B cell (primary cell): ENCODE measurements around the gene CCDC63. TPM values are rescaled to one million over a fixed set of nuclear protein-coding genes. Genes with fewer than 3 reads are reported as not detected.

Experiments used
- ATAC-seq: fragments of 200-7000 bp; cut with Tn5 transposase; one replicate; pipeline ENCODE4 v1.10.0; 2021; ENCODE audit warnings: low read depth, mild to moderate bottlenecking, moderate number of reproducible peaks, moderate library complexity
- CTCF ChIA-PET: fragments of 350-600 bp; sonication (Branson Sonifier 250); formaldehyde crosslinking; loops from one replicate; lab custom pipeline; 2021; ENCODE audit warnings: antibody characterized with exemption, inconsistent platforms; lab: Charles Lee
- POLR2A ChIA-PET: fragments of 350-600 bp; sonication (Branson Sonifier 250); formaldehyde crosslinking; loops from one replicate; lab custom pipeline; 2021; ENCODE audit warnings: antibody characterized with exemption; lab: Charles Lee
- DNase-seq: peaks from one replicate; pipeline ENCODE4 v3.0.0; 2013
- H2AFZ ChIP-seq: 2 replicates; pipeline ENCODE4 v1.6.1; 2012; ENCODE audit warnings: mild to moderate bottlenecking, low read depth, low read length; ENCODE audit not compliant: insufficient read depth, poor library complexity, severe bottlenecking
- H3K27ac ChIP-seq, 2 donors: 1 replicate in 1 of 2; 2 replicates in 1 of 2; pipeline ENCODE4 v1.5.1; 2012 to 2013; ENCODE audit warnings: low read length in 2 of 2, mild to moderate bottlenecking in 2 of 2, moderate library complexity in 1 of 2
- H3K27me3 ChIP-seq, 4 experiments: fragments of 200-600 bp in 1 of 4; sonication (generic) in 1 of 4; replicated peaks in 1 of 4; 1 replicate in 2 of 4; 2 replicates in 2 of 4; pipeline versions ENCODE4 v1.6.1 to v1.7.0; 2013 to 2016; ENCODE audit warnings: low read length in 3 of 4, mild to moderate bottlenecking in 2 of 4, mixed read lengths in 1 of 4, moderate library complexity in 1 of 4; ENCODE audit not compliant: insufficient read depth in 4 of 4, control insufficient read depth in 3 of 4; ENCODE audit errors: control extremely low read depth in 1 of 4
- H3K36me3 ChIP-seq, 2 experiments: replicated peaks in 1 of 2; 1 replicate in 1 of 2; 2 replicates in 1 of 2; pipeline versions ENCODE4 v1.6.1 to v1.7.1; 2013; ENCODE audit warnings: low read length in 1 of 2; ENCODE audit not compliant: insufficient read depth in 2 of 2, control insufficient read depth in 1 of 2; ENCODE audit errors: control extremely low read depth in 1 of 2, extremely low read depth in 1 of 2
- H3K4me1 ChIP-seq, 2 donors: fragments of 200-600 bp in 1 of 2; sonication (generic) in 1 of 2; 1 replicate in 1 of 2; 2 replicates in 1 of 2; pipeline versions ENCODE4 v1.5.1 to v1.6.1; 2013 to 2017; ENCODE audit warnings: low read length in 2 of 2; ENCODE audit not compliant: control insufficient read depth in 2 of 2, insufficient read depth in 2 of 2
- H3K4me2 ChIP-seq: replicated peaks from 2 replicates; pipeline ENCODE3; 2012; ENCODE audit warnings: mild to moderate bottlenecking, low read depth, low read length; ENCODE audit not compliant: poor library complexity, severe bottlenecking
- H3K4me3 ChIP-seq, 5 experiments: fragments of 200-600 bp in 1 of 5; sonication (generic) in 1 of 5; 1 replicate in 3 of 5; 2 replicates in 2 of 5; pipeline versions ENCODE4 v1.5.1 to v1.7.0; 2011 to 2016; ENCODE audit warnings: low read length in 4 of 5, mild to moderate bottlenecking in 4 of 5, low read depth in 2 of 5, control low read depth in 1 of 5, moderate library complexity in 1 of 5; ENCODE audit not compliant: insufficient read depth in 1 of 5; ENCODE audit errors: control extremely low read depth in 1 of 5, extremely low read depth in 1 of 5
- H3K79me2 ChIP-seq: fragments of 200-600 bp; sonication (generic); one replicate; pipeline ENCODE4 v1.6.0; 2016; ENCODE audit warnings: low read length; ENCODE audit not compliant: control insufficient read depth, insufficient read depth
- H3K9ac ChIP-seq: fragments of 200-600 bp; sonication (generic); 2 replicates; pipeline ENCODE4 v1.6.1; 2017; ENCODE audit warnings: mild to moderate bottlenecking, low read length, moderate library complexity
- H3K9me3 ChIP-seq, 3 donors: one replicate each; pipeline versions ENCODE4 v1.6.1 to v1.7.1; 2013; ENCODE audit warnings: low read length in 2 of 3; ENCODE audit not compliant: control insufficient read depth in 2 of 3, insufficient read depth in 1 of 3; ENCODE audit errors: control extremely low read depth in 1 of 3
- H4K20me1 ChIP-seq: 2 replicates; pipeline ENCODE4 v1.6.0; 2012; ENCODE audit warnings: mild to moderate bottlenecking, low read length; ENCODE audit not compliant: insufficient read depth, control insufficient read depth, poor library complexity, severe bottlenecking
- H3K27ac Mint-ChIP-seq: one replicate; pipeline ENCODE4 v1.8.0; 2021; ENCODE audit warnings: mixed read lengths
- H3K27me3 Mint-ChIP-seq: one replicate; pipeline ENCODE4 v1.8.0; 2021; ENCODE audit warnings: mixed read lengths
- H3K4me1 Mint-ChIP-seq: one replicate; pipeline ENCODE4 v1.8.0; 2021; ENCODE audit warnings: mixed read lengths
- H3K4me3 Mint-ChIP-seq: one replicate; pipeline ENCODE4 v1.8.0; 2021; ENCODE audit warnings: mixed read lengths
- H3K9me3 Mint-ChIP-seq: one replicate; pipeline ENCODE4 v1.8.0; 2022; ENCODE audit warnings: mixed read lengths; ENCODE audit not compliant: insufficient read depth
- CTCF ChIP-seq: fragments of 200-600 bp; IDR thresholded peaks from one replicate; pipeline ENCODE4 v1.8.0; 2022; ENCODE audit warnings: antibody characterized with exemption, mild to moderate bottlenecking
- EZH2 ChIP-seq: IDR thresholded peaks from 2 replicates; pipeline ENCODE4 v1.6.1; 2012; ENCODE audit warnings: borderline replicate concordance, low read depth, mild to moderate bottlenecking, moderate library complexity, low read length; ENCODE audit not compliant: insufficient read depth, poor library complexity, severe bottlenecking
- WGBS: methylation state at CpG from one replicate; pipeline ENCODE4 v1.1.5; 2013; ENCODE audit warnings: missing lambda C conversion rate; ENCODE audit not compliant: insufficient coverage; 5-methylcytosine and 5-hydroxymethylcytosine counted together
- intact Hi-C: fragments of 100-400 bp; cut with micrococcal nuclease; formaldehyde crosslinking; loops from one replicate; pipeline ENCODE4 v1.10.0; 2022
- polyA plus RNA-seq: library from polyadenylated mRNA; depleted of rRNA; stranded (reverse); fragments of >200 nt; gene quantifications from 2 replicates; pipeline ENCODE4 v1.2.3, GENCODE V29; 2012
- total RNA-seq, 2 donors: library from RNA; stranded (reverse); fragments of 120-200 nt in 1 of 2; gene quantifications; 1 replicate in 1 of 2; 2 replicates in 1 of 2; pipeline versions ENCODE4 v1.2.3 to v1.2.4, GENCODE V29; 2013 to 2022

The CCDC63 gene
- total and polyA plus RNA-seq, 2 donors (not counting 1 experiment from before 2014, with no cell fraction given): not detected

- H3K27me3 ChIP-seq: peaks cover 0 to 5% (median 0%) of the 10 kb centered on the region in 4 experiments
- ChIA-PET CTCF (interaction anchor here (0.7 to 9.0 kb wide), 16 partner anchors 9 to 1463 kb away, joined by 3 to 87 read pairs (median 5); no protein-coding TSS in a partner anchor), POLR2A (no interaction called here)
- Mint-ChIP-seq H3K27me3 (no peaks in the 10 kb centered on the region), H3K4me1 (peaks cover 4% of the 10 kb centered on the region), H3K9me3 (no peaks in the 10 kb centered on the region), H3K27ac (no peak overlapping the region), H3K4me3 (no peak overlapping the region)
- H3K79me2 ChIP-seq: no peaks in the 10 kb centered on the region
- TF ChIP-seq EZH2 (no peak), CTCF (no peak)
- no peak overlapping the region for H3K27ac ChIP-seq
- H3K36me3 ChIP-seq: no peaks in the 10 kb centered on the region
- peak overlapping the region; percentile 67 for H2AFZ ChIP-seq
- ATAC-seq (no peak), DNase-seq (no peak)
- peak overlapping the region; percentile 73 for H3K4me2 ChIP-seq
- H4K20me1 ChIP-seq: no peaks in the 10 kb centered on the region
- no peak overlapping the region for H3K4me3 ChIP-seq
- intact Hi-C loops: loop anchor here (1.0 to 10.0 kb wide), 3 partner anchors 43 to 419 kb away; no protein-coding TSS in a partner anchor
- WGBS: 88% methylated on average over 1 of the region's 3 CpGs
- H3K4me1 ChIP-seq: peaks cover 5 to 9% of the 10 kb centered on the region in 2 donors
- peaks cover 0 to 4% (median 4%) of the 10 kb centered on the region in 3 donors for H3K9me3 ChIP-seq
- H3K9ac ChIP-seq: peak overlapping the region; percentile 14
Observed at GRCh38 chr12:110893956-110894355, 47.2 kb downstream of the CCDC63 start.

GRCh38 chr12:110896559-110896958, 49.8 kb downstream of the CCDC63 start:
- Histone ChIP-seq H4K20me1 (no peaks in the 10 kb centered on the region), H3K27ac (no peak overlapping the region), H3K4me2 (no peak overlapping the region), H3K9me3 (peaks cover 0 to 4% (median 4%) of the 10 kb centered on the region in 3 donors), H2AFZ (no peak overlapping the region), H3K4me1 (peaks cover 5 to 9% of the 10 kb centered on the region in 2 donors), H3K79me2 (no peaks in the 10 kb centered on the region), H3K27me3 (peaks cover 0 to 5% (median 0%) of the 10 kb centered on the region in 4 experiments), H3K36me3 (no peaks in the 10 kb centered on the region), H3K4me3 (no peak overlapping the region), H3K9ac (no peak overlapping the region)
- Mint-ChIP-seq H3K4me1 (peaks cover 4% of the 10 kb centered on the region), H3K4me3 (no peak overlapping the region), H3K9me3 (no peaks in the 10 kb centered on the region), H3K27ac (no peak overlapping the region), H3K27me3 (no peaks in the 10 kb centered on the region)
- DNase-seq (no peak), ATAC-seq (no peak)
- 87% methylated on average over 3 of the region's 3 CpGs for WGBS
- intact Hi-C loops: loop anchor here (10.0 kb wide), 1 partner anchor 118 kb away; no protein-coding TSS in a partner anchor
- ChIA-PET CTCF (interaction anchor here (0.6 to 9.0 kb wide), 7 partner anchors 8 to 416 kb away, joined by 4 to 87 read pairs (median 16); no protein-coding TSS in a partner anchor), POLR2A (no interaction called here)
- TF ChIP-seq CTCF (no peak), EZH2 (no peak)
